Vagina (tissue), 2 donors: ENCODE measurements around the gene ADAT2.

Experiments
- CTCF ChIP-seq, 3 experiments: fragments of 450-650 bp in 2 of 3; fragments of 200-600 bp in 1 of 3; sonication (generic) in 1 of 3; IDR thresholded peaks; one replicate each; pipeline ENCODE4 v1.5.1; 2017 to 2019; ENCODE audit warnings: antibody characterized with exemption in 3 of 3, mild to moderate bottlenecking in 2 of 3, moderate library complexity in 2 of 3
- POLR2A ChIP-seq, 2 donors: fragments of 450-650 bp; IDR thresholded peaks; one replicate each; pipeline ENCODE4 v1.6.1; 2017; ENCODE audit warnings: antibody characterized with exemption in 2 of 2, mild to moderate bottlenecking in 2 of 2, moderate library complexity in 2 of 2
- POLR2AphosphoS5 ChIP-seq, 2 donors: sonication (generic); formaldehyde crosslinking; IDR thresholded peaks; one replicate each; pipeline ENCODE4 v1.9.0; 2017; ENCODE audit warnings: antibody characterized with exemption in 2 of 2, mild to moderate bottlenecking in 2 of 2, low read depth in 1 of 2; ENCODE audit not compliant: insufficient read depth in 1 of 2

- TF ChIP-seq POLR2A (IDR thresholded peaks at IDR 0.05): no peak
- TF ChIP-seq CTCF (IDR thresholded peaks at IDR 0.05): no peak
- no peak for TF ChIP-seq POLR2AphosphoS5 (IDR thresholded peaks at IDR 0.05; ENCODE audit: insufficient read depth in 1 of 2, low read depth in 1 of 2)
Observed at GRCh38 chr6:143441680-143442545, 8.6 kb downstream of the ADAT2 start.
